Retinal pigment epithelial cell (primary cell): ENCODE data around the gene KCNAB1.
"Not testable (repeated sequence)": the region's sequence is repeated elsewhere in the genome, so short reads cannot be mapped to it uniquely, and the experiment has no call there.

Experiments used
- DNase-seq: peaks from one replicate; pipeline ENCODE4 v3.0.0-alpha.2; 2010; ENCODE audit warnings: low read depth
- H3K4me3 ChIP-seq: 2 replicates; pipeline ENCODE4 v1.5.1; 2011; ENCODE audit warnings: mild to moderate bottlenecking, low read length, control low read depth, moderate library complexity
- CTCF ChIP-seq: conservative IDR thresholded peaks from 2 replicates; pipeline ENCODE4 v1.5.1; 2011; ENCODE audit warnings: low read depth, low read length, control low read depth, inconsistent platforms

KCNAB1 gene

GRCh38 chr3:156558389-156558788, 438.0 kb downstream of the KCNAB1 start:
- no peak overlapping the region for H3K4me3 ChIP-seq
- no peak for TF ChIP-seq CTCF
- DNase-seq = no peak

GRCh38 chr3:156559321-156559720, 438.9 kb downstream of the KCNAB1 start:
- no peak overlapping the region for H3K4me3 ChIP-seq
- DNase-seq = no peak
- no peak for TF ChIP-seq CTCF

GRCh38 chr3:156561533-156561932, 441.2 kb downstream of the KCNAB1 start:
- no peak for TF ChIP-seq CTCF
- no peak for DNase-seq
- H3K4me3 ChIP-seq = no peak overlapping the region

GRCh38 chr3:156562486-156562885, 442.1 kb downstream of the KCNAB1 start:
- not testable (repeated sequence) for DNase-seq, H3K4me3 ChIP-seq

GRCh38 chr3:156563900-156564682, 443.7 kb downstream of the KCNAB1 start:
- no peak for TF ChIP-seq CTCF
- no peak for DNase-seq
- H3K4me3 ChIP-seq = no peak overlapping the region

GRCh38 chr3:156569016-156569415, 448.6 kb downstream of the KCNAB1 start:
- not testable (repeated sequence) for H3K4me3 ChIP-seq, DNase-seq

- not testable (repeated sequence) for H3K4me3 ChIP-seq, DNase-seq
Measured at GRCh38 chr3:156569881-156570280, 449.5 kb downstream of the KCNAB1 start.

- no peak for TF ChIP-seq CTCF
- H3K4me3 ChIP-seq = no peak overlapping the region
- DNase-seq = no peak
Measured at GRCh38 chr3:156575641-156576040, 455.3 kb downstream of the KCNAB1 start.

GRCh38 chr3:156576051-156576450, 455.7 kb downstream of the KCNAB1 start:
- no peak overlapping the region for H3K4me3 ChIP-seq
- no peak for DNase-seq
- TF ChIP-seq CTCF = no peak
